A549 (cell line): ENCODE results near the gene UBA3. TPM values are rescaled to one million over a fixed set of nuclear protein-coding genes. Genes with fewer than 3 reads are reported as not detected.

Source experiments
- ATAC-seq, 2 experiments: fragments of 200-7000 bp in 1 of 2; fragments of >200 bp in 1 of 2; cut with Nextera tagmentation in 1 of 2; cut with Tn5 transposase in 1 of 2; 3 replicates each; pipeline versions ENCODE4 v1.8.0 to v1.9.1; 2018 to 2020; ENCODE audit warnings: mild to moderate bottlenecking in 1 of 2, moderate library complexity in 1 of 2
- CTCF ChIA-PET: fragments of 300-600 bp; sonication (Branson Sonifier 250); formaldehyde crosslinking; extraction: SDS; loops from one replicate; lab custom pipeline; 2021; ENCODE audit warnings: antibody characterized with exemption, inconsistent platforms; lab: Yijun Ruan, JAX
- POLR2A ChIA-PET: fragments of 350-600 bp; formaldehyde crosslinking; extraction: SDS; loops from one replicate; lab custom pipeline; 2021; ENCODE audit warnings: antibody characterized with exemption, inconsistent platforms; lab: Yijun Ruan, JAX
- DNase-seq, 2 experiments: peaks; one replicate each; pipeline versions ENCODE4 v3.0.0 to v3.0.0-alpha.2; 2011 to 2016; ENCODE audit warnings: low read depth in 1 of 2, low spot score in 1 of 2
- FAIRE-seq: peaks from 2 replicates; lab custom pipeline; 2011; peaks lifted over from hg19 to GRCh38; lab: Jason Lieb, UNC
- H3K27ac ChIP-seq, 2 experiments: fragments of >200 bp; sonication (Bioruptor Twin); formaldehyde crosslinking; 3 replicates each; pipeline ENCODE4 v1.5.1; 2016 to 2017
- H3K4me1 ChIP-seq: fragments of >200 bp; sonication (Bioruptor Twin); formaldehyde crosslinking; 3 replicates; pipeline ENCODE4 v1.6.1; 2016
- H3K4me2 ChIP-seq: fragments of >200 bp; sonication (Bioruptor Twin); formaldehyde crosslinking; 3 replicates; pipeline ENCODE4 v1.6.1; 2016
- H3K4me3 ChIP-seq: fragments of >200 bp; sonication (Bioruptor Twin); formaldehyde crosslinking; 3 replicates; pipeline ENCODE4 v1.5.1; 2016
- H3K9me3 ChIP-seq: fragments of >200 bp; sonication (Bioruptor Twin); formaldehyde crosslinking; 3 replicates; pipeline ENCODE4 v1.6.1; 2016
- CEBPB ChIP-seq, 2 experiments: fragments of >200 bp in 1 of 2; sonication (Bioruptor Twin) in 1 of 2; formaldehyde crosslinking in 1 of 2; IDR thresholded peaks; 2 replicates each; pipeline ENCODE4 v1.6.1; 2012 to 2016
- CHD4 ChIP-seq: fragments of 200-600 bp; sonication (generic); IDR thresholded peaks from 2 replicates; pipeline ENCODE4 v1.6.1; 2016; ENCODE audit warnings: antibody characterized with exemption, mild to moderate bottlenecking, borderline replicate concordance
- EHF ChIP-seq: fragments of 250-450 bp; sonication (Bioruptor Pico); IDR thresholded peaks from 2 replicates; pipeline ENCODE4 v1.5.0; 2020; ENCODE audit warnings: mild to moderate bottlenecking
- EP300 ChIP-seq, 2 experiments: fragments of >200 bp; sonication (Bioruptor Twin); formaldehyde crosslinking; IDR thresholded peaks; 2 replicates in 1 of 2; 3 replicates in 1 of 2; pipeline ENCODE4 v1.6.1; 2016 to 2017
- FOSL2 ChIP-seq, 2 experiments: fragments of 450-650 bp in 1 of 2; fragments of >200 bp in 1 of 2; sonication (Bioruptor Twin) in 1 of 2; formaldehyde crosslinking; IDR thresholded peaks; 2 replicates each; pipeline versions ENCODE4 v1.5.0 to v1.6.1; 2016 to 2020; ENCODE audit warnings: mild to moderate bottlenecking in 1 of 2, moderate library complexity in 1 of 2
- FOXS1 ChIP-seq: fragments of 250-450 bp; sonication (Bioruptor Pico); IDR thresholded peaks from 2 replicates; pipeline ENCODE4 v1.5.0; 2020; ENCODE audit warnings: mild to moderate bottlenecking, moderate library complexity
- GATA3 ChIP-seq: IDR thresholded peaks from 2 replicates; pipeline ENCODE4 v1.6.1; 2012; ENCODE audit warnings: borderline replicate concordance
- HOXA7 ChIP-seq: fragments of 250-450 bp; sonication (Bioruptor Pico); IDR thresholded peaks from 2 replicates; pipeline ENCODE4 v1.5.0; 2020; ENCODE audit warnings: mild to moderate bottlenecking, moderate library complexity
- HOXB5 ChIP-seq: fragments of 250-450 bp; sonication (Bioruptor Pico); IDR thresholded peaks from 2 replicates; pipeline ENCODE4 v1.5.0; 2020; ENCODE audit warnings: mild to moderate bottlenecking, moderate library complexity
- JUN ChIP-seq, 2 experiments: fragments of >200 bp; sonication (Bioruptor Twin); formaldehyde crosslinking; IDR thresholded peaks; 2 replicates in 1 of 2; 3 replicates in 1 of 2; pipeline ENCODE4 v1.6.1; 2016 to 2017
- KDM1A ChIP-seq: fragments of 200-600 bp; sonication (generic); IDR thresholded peaks from 2 replicates; pipeline ENCODE4 v1.6.1; 2016; ENCODE audit warnings: low read depth, mild to moderate bottlenecking
- KDM5A ChIP-seq: fragments of 200-600 bp; sonication (generic); IDR thresholded peaks from 2 replicates; pipeline ENCODE4 v1.6.1; 2016; ENCODE audit warnings: antibody characterized with exemption, mild to moderate bottlenecking
- MAFK ChIP-seq: fragments of 450-650 bp; IDR thresholded peaks from 2 replicates; pipeline ENCODE4 v1.6.1; 2014; ENCODE audit not compliant: partially characterized antibody
- MYC ChIP-seq: IDR thresholded peaks from 2 replicates; pipeline ENCODE4 v1.6.1; 2012; ENCODE audit warnings: mild to moderate bottlenecking, inconsistent platforms, low read length, improper control_type of control experiment, borderline replicate concordance
- NFE2L2 ChIP-seq: fragments of 150-350 bp; conservative IDR thresholded peaks from 2 replicates; pipeline ENCODE4 v1.6.1; 2014; ENCODE audit warnings: low read length
- POLR2AphosphoS2 ChIP-seq: conservative IDR thresholded peaks from 2 replicates; pipeline ENCODE4 v1.6.1; 2012; ENCODE audit warnings: low read length, improper control_type of control experiment, inconsistent platforms
- RCOR1 ChIP-seq: fragments of 150-350 bp; IDR thresholded peaks from 2 replicates; pipeline ENCODE4 v1.6.1; 2014; ENCODE audit warnings: antibody characterized with exemption, low read length, low read depth
- RNF2 ChIP-seq: fragments of 200-600 bp; sonication (generic); IDR thresholded peaks from 2 replicates; pipeline ENCODE4 v1.6.1; 2016; ENCODE audit warnings: low read depth, mild to moderate bottlenecking, antibody characterized with exemption, moderate library complexity, borderline replicate concordance
- SMC3 ChIP-seq: fragments of >200 bp; sonication (Bioruptor Twin); formaldehyde crosslinking; IDR thresholded peaks from 3 replicates; pipeline ENCODE4 v1.6.1; 2018; ENCODE audit warnings: inconsistent platforms
- SREBF2 ChIP-seq: fragments of 450-650 bp; IDR thresholded peaks from 2 replicates; pipeline ENCODE4 v1.6.1; 2014; ENCODE audit warnings: mild to moderate bottlenecking, moderate library complexity
- ZC3H11A ChIP-seq: fragments of 450-650 bp; IDR thresholded peaks from 2 replicates; pipeline ENCODE4 v1.6.1; 2014; ENCODE audit warnings: antibody characterized with exemption, mild to moderate bottlenecking
- ZNF302 ChIP-seq: fragments of 250-450 bp; sonication (Bioruptor Pico); IDR thresholded peaks from 2 replicates; pipeline ENCODE4 v1.9.0; 2021; ENCODE audit warnings: inconsistent platforms, mild to moderate bottlenecking, moderate library complexity
- WGBS: methylation state at CpG from one replicate; pipeline ENCODE4 v1.1.6; 2017; ENCODE audit errors: missing lambda C conversion rate; 5-methylcytosine and 5-hydroxymethylcytosine counted together
- polyA plus RNA-seq, 4 experiments: library from polyadenylated mRNA; depleted of rRNA in 3 of 4; stranded (reverse); fragments of >200 nt; fragmentation: RNase III in 1 of 4; extraction: RNeasy Plus Mini Kit Qiagen cat#74134 plus additional on column Dnase treatment in 1 of 4; gene quantifications; 2 replicates in 3 of 4; 3 replicates in 1 of 4; pipeline ENCODE4 v1.2.3, GENCODE V29; 2011 to 2017
- TF ChIP-seq, protein P1 (sequence below): fragments of >200 bp; sonication (Bioruptor Twin); formaldehyde crosslinking; IDR thresholded peaks from 3 replicates; pipeline ENCODE4 v1.6.1; 2016
- TF ChIP-seq, protein P2 (sequence below): fragments of >200 bp; sonication (Bioruptor Twin); formaldehyde crosslinking; IDR thresholded peaks from 2 replicates; pipeline ENCODE4 v1.6.1; 2016
- TF ChIP-seq, protein P3 (sequence below): fragments of 450-650 bp; IDR thresholded peaks from 2 replicates; pipeline ENCODE4 v1.6.1; 2014; ENCODE audit warnings: antibody characterized with exemption
- TF ChIP-seq, protein P4 (sequence below): fragments of >200 bp; sonication (Bioruptor Twin); formaldehyde crosslinking; IDR thresholded peaks from 3 replicates; pipeline ENCODE4 v1.5.1; 2016

The UBA3 gene
- polyA plus RNA-seq, 2 of the 4 experiments (the other 2 are of a cell fraction), result 50.0 to 62.7 TPM

DNA sequence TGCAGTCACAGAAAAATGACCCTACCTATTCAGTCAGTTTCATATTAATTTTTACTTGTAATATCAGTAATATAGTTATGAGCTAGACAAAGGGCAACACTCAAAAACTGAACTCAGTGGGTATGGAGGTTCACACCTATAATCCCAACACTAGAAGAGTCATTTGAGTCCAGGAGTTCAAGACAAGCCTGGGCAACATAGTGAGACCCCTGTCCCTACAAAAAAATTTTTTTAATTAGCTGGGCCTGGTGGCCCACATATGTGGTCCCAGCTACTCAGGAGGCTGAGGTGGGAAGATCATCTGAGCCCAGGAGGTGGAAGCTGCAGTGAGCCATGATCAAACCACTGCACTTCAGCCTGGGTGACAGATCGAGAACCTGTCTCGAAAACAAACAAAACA lies 31.2 kb downstream of the UBA3 start (continued):
- TF ChIP-seq FOSL2 (IDR thresholded peaks at IDR 0.05) (no peak), FOSL2 (CRISPR knock-in tag; IDR thresholded peaks at IDR 0.05) (no peak), KDM1A (no peak)

DNA sequence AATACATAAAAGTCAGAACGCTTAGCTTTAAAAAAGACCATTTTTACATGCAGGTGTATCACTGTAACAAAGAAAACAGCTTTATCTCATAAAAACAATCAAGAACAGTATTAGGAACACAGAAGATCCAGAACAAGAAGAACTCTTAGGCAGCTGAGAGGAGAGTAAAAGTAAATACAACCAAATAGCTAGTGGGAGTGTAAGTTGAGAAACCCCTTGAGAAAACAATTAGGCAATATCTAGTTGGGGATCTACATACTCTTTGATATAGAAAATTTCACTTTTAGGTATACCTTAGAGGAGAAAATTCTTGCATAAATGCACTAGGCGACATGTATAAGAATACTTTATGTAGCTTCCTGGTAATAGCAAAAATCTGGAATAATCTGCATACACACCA lies 35.6 kb downstream of the UBA3 start:
- DNase-seq, result no peak
- Histone ChIP-seq H3K27ac (no peak overlapping the region), H3K4me1 (no peaks in the 10 kb centered on the region), H3K4me3 (no peak overlapping the region), H3K4me2 (no peak overlapping the region), H3K9me3 (no peaks in the 10 kb centered on the region)
- TF ChIP-seq, protein P1, sequence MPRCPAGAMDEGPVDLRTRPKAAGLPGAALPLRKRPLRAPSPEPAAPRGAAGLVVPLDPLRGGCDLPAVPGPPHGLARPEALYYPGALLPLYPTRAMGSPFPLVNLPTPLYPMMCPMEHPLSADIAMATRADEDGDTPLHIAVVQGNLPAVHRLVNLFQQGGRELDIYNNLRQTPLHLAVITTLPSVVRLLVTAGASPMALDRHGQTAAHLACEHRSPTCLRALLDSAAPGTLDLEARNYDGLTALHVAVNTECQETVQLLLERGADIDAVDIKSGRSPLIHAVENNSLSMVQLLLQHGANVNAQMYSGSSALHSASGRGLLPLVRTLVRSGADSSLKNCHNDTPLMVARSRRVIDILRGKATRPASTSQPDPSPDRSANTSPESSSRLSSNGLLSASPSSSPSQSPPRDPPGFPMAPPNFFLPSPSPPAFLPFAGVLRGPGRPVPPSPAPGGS, result no peak
- FAIRE-seq, result no peak
- POLR2A ChIA-PET, result no interaction called here
- 94% methylated on average over 2 of the region's 2 CpGs for WGBS
- no peak for ATAC-seq
- CTCF ChIA-PET, result interaction anchor here (1.7 kb wide), 1 partner anchor 31 kb away, joined by 6 read pairs; the partner anchor contains the start of gene EOGT

DNA sequence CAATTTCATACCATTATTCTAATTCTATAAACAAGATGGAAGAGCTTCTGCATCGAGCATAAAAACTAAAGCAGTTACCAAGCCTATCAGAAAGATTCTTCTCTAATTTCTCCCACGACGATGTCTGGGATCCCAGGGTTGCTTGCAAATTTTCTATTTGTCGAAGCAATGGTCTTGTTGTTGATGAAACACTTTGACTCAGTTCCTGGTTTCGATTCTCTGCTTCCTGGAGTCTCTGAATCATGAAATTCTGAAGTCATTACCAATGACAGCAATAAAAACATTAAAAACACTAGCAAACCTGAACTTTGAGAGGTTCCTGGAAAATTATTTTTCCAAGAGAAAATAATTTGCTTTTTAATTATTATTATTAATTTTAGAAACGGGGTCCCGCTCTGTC lies 46.7 kb downstream of the UBA3 start:
- H3K4me1 ChIP-seq, result no peaks in the 10 kb centered on the region
- CTCF ChIA-PET, result no interaction called here
- no peak overlapping the region for H3K4me3 ChIP-seq
- DNase-seq, result no peak
- H3K27ac ChIP-seq, result no peak overlapping the region
- no peak overlapping the region for H3K4me2 ChIP-seq
- POLR2A ChIA-PET, result no interaction called here
- ATAC-seq, result no peak
- no peak for TF ChIP-seq POLR2AphosphoS2
- no peak for TF ChIP-seq JUN (IDR thresholded peaks at IDR 0.05)
- TF ChIP-seq MYC, result no peak
- TF ChIP-seq RNF2, result no peak
- TF ChIP-seq ZC3H11A, result no peak
- no peak for TF ChIP-seq ZNF302
- no peak for TF ChIP-seq NFE2L2
- TF ChIP-seq GATA3, result no peak
- WGBS, result 87% methylated on average over 7 of the region's 7 CpGs
- no peak for FAIRE-seq
- H3K9me3 ChIP-seq, result no peaks in the 10 kb centered on the region

DNA sequence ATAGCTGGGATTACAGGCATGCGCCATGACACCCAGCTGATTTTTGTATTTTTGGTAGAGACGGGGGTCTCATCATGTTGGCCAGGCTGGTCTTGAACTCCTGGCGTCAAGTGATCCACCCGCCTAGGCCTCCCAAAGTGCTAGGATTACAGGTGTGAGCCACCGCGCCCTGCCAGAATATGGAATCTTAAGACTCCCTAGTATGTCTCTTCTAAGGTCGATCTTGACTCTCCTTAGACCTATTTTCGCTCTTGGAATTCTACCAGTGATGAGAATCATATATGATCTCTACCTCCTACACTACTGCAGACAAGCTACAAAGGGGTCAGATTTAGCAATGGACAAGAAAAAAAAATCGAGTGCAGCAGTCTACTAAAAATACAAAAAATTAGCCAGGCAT lies 47.4 kb downstream of the UBA3 start:
- no peaks in the 10 kb centered on the region for H3K9me3 ChIP-seq
- ChIA-PET CTCF (no interaction called here), POLR2A (no interaction called here)
- no peaks in the 10 kb centered on the region for H3K4me1 ChIP-seq
- no peak for DNase-seq
- H3K27ac ChIP-seq, result no peak overlapping the region
- WGBS, result 93% methylated on average over 9 of the region's 9 CpGs
- FAIRE-seq, result no peak
- TF ChIP-seq FOXS1 (no peak), FOSL2 (IDR thresholded peaks at IDR 0.05) (no peak), FOSL2 (CRISPR knock-in tag; IDR thresholded peaks at IDR 0.05) (no peak), EP300 (IDR thresholded peaks at IDR 0.05) (no peak), MAFK (no peak), RCOR1 (no peak), CHD4 (no peak), HOXA7 (no peak), HOXB5 (CRISPR knock-in tag) (no peak), EHF (CRISPR knock-in tag) (no peak), KDM5A (no peak), CEBPB (IDR thresholded peaks at IDR 0.05) (no peak), MYC (no peak), SREBF2 (no peak), SMC3 (no peak)
- TF ChIP-seq, protein P2, sequence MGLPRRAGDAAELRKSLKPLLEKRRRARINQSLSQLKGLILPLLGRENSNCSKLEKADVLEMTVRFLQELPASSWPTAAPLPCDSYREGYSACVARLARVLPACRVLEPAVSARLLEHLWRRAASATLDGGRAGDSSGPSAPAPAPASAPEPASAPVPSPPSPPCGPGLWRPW, result no peak
- TF ChIP-seq, protein P3, sequence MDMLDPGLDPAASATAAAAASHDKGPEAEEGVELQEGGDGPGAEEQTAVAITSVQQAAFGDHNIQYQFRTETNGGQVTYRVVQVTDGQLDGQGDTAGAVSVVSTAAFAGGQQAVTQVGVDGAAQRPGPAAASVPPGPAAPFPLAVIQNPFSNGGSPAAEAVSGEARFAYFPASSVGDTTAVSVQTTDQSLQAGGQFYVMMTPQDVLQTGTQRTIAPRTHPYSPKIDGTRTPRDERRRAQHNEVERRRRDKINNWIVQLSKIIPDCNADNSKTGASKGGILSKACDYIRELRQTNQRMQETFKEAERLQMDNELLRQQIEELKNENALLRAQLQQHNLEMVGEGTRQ, result no peak
- TF ChIP-seq, protein P1, result no peak
- TF ChIP-seq, protein P4, sequence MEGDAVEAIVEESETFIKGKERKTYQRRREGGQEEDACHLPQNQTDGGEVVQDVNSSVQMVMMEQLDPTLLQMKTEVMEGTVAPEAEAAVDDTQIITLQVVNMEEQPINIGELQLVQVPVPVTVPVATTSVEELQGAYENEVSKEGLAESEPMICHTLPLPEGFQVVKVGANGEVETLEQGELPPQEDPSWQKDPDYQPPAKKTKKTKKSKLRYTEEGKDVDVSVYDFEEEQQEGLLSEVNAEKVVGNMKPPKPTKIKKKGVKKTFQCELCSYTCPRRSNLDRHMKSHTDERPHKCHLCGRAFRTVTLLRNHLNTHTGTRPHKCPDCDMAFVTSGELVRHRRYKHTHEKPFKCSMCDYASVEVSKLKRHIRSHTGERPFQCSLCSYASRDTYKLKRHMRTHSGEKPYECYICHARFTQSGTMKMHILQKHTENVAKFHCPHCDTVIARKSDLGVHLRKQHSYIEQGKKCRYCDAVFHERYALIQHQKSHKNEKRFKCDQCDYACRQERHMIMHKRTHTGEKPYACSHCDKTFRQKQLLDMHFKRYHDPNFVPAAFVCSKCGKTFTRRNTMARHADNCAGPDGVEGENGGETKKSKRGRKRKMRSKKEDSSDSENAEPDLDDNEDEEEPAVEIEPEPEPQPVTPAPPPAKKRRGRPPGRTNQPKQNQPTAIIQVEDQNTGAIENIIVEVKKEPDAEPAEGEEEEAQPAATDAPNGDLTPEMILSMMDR, result no peak
- ATAC-seq, result no peak
- no peak overlapping the region for H3K4me3 ChIP-seq
- no peak overlapping the region for H3K4me2 ChIP-seq
